Natural killer cell treated with Interleukin-12 subunit alpha and Interleukin-12 subunit beta and Interleukin-15 and Interleukin-18, amount 100 ng/mL, for 72 hours (primary cell): ENCODE results near the gene RBM42. TPM values are rescaled to one million over a fixed set of nuclear protein-coding genes. Genes with fewer than 3 reads are reported as not detected.
A peak's percentile ranks its signal among the peaks of the same experiment; 100 is the strongest.

Source experiments
- ATAC-seq, 2 donors: fragments of 150-1000 bp; cut with Tn5 transposase in 1 of 2; sonication (Bioruptor Pico), chemical (Tn5 transposase) in 1 of 2; 2 replicates each; pipeline ENCODE4 v1.10.0; 2021
- DNase-seq: peaks from one replicate; pipeline ENCODE4 v3.0.0; 2022; ENCODE audit warnings: low spot score
- H3K27ac Mint-ChIP-seq, 2 donors: 1 replicate in 1 of 2; 2 replicates in 1 of 2; pipeline ENCODE4 v1.8.0; 2022; ENCODE audit warnings: mixed read lengths in 2 of 2, mild to moderate bottlenecking in 1 of 2, moderate library complexity in 1 of 2
- H3K27me3 Mint-ChIP-seq, 2 donors: 1 replicate in 1 of 2; 2 replicates in 1 of 2; pipeline ENCODE4 v1.8.0; 2022; ENCODE audit warnings: mixed read lengths in 2 of 2
- H3K36me3 Mint-ChIP-seq: one replicate; pipeline ENCODE4 v1.8.0; 2022; ENCODE audit warnings: mixed read lengths
- H3K4me1 Mint-ChIP-seq, 2 donors: 1 replicate in 1 of 2; 2 replicates in 1 of 2; pipeline ENCODE4 v1.8.0; 2022; ENCODE audit warnings: low read depth in 2 of 2, mixed read lengths in 2 of 2, mild to moderate bottlenecking in 1 of 2
- H3K4me3 Mint-ChIP-seq: one replicate; pipeline ENCODE4 v1.8.0; 2022; ENCODE audit warnings: mixed read lengths
- H3K9me3 Mint-ChIP-seq: 2 replicates; pipeline ENCODE4 v1.8.0; 2022; ENCODE audit warnings: mixed read lengths
- total RNA-seq, 2 donors: library from RNA; stranded (reverse); gene quantifications; one replicate each; pipeline ENCODE4 v1.2.3, GENCODE V29; 2022

Gene RBM42
- total RNA-seq, 2 donors from 2014 or later = 109 to 110 TPM

GRCh38 chr19:35670686-35671085 is 41.9 kb downstream of the RBM42 start:
- Mint-ChIP-seq H3K27ac (no peak overlapping the region), H3K4me1 (peaks cover 10 to 12% of the 10 kb centered on the region in 2 donors), H3K9me3 (no peaks in the 10 kb centered on the region), H3K4me3 (no peak overlapping the region), H3K36me3 (no peaks in the 10 kb centered on the region), H3K27me3 (peaks cover 26 to 40% of the 10 kb centered on the region in 2 donors)
- no peak for DNase-seq
- no peak for ATAC-seq

GRCh38 chr19:35671818-35672217 is 43.0 kb downstream of the RBM42 start:
- Mint-ChIP-seq H3K27ac (no peak overlapping the region), H3K9me3 (no peaks in the 10 kb centered on the region), H3K27me3 (peaks cover 30 to 46% of the 10 kb centered on the region in 2 donors), H3K4me1 (peaks cover 10 to 12% of the 10 kb centered on the region in 2 donors), H3K36me3 (no peaks in the 10 kb centered on the region), H3K4me3 (no peak overlapping the region)
- DNase-seq (no peak), ATAC-seq (no peak)

GRCh38 chr19:35673121-35673804 is 44.4 kb downstream of the RBM42 start:
- H3K36me3 Mint-ChIP-seq = no peaks in the 10 kb centered on the region
- H3K27ac Mint-ChIP-seq = no peak overlapping the region
- peaks cover 10 to 12% of the 10 kb centered on the region in 2 donors for H3K4me1 Mint-ChIP-seq
- peak overlapping the region; percentile 71 for H3K4me3 Mint-ChIP-seq
- no peaks in the 10 kb centered on the region for H3K9me3 Mint-ChIP-seq
- peak; percentile 94 for ATAC-seq
- peak; percentile 81 for DNase-seq
- peaks cover 35 to 52% of the 10 kb centered on the region in 2 donors for H3K27me3 Mint-ChIP-seq

GRCh38 chr19:35675589-35676140 is 46.8 kb downstream of the RBM42 start:
- ATAC-seq = no peak

More at GRCh38 chr19:35675589-35676140, 46.8 kb downstream of the RBM42 start:
- Mint-ChIP-seq H3K36me3 (no peaks in the 10 kb centered on the region), H3K27ac (no peak overlapping the region), H3K4me3 (no peak overlapping the region), H3K4me1 (peaks cover 10 to 12% of the 10 kb centered on the region in 2 donors), H3K9me3 (no peaks in the 10 kb centered on the region), H3K27me3 (peaks cover 25 to 37% of the 10 kb centered on the region in 2 donors)
- DNase-seq = no peak

Other genes with a start within 250 kb of the RBM42 start
- gene FFAR2, start 180.8 kb upstream of the RBM42 start, total RNA-seq = not detected
- not detected for gene KRTDAP, start 138.6 kb upstream of the RBM42 start, total RNA-seq
- gene DMKN, start 115.4 kb upstream of the RBM42 start, total RNA-seq = 1 to 10 TPM in 1 of 2 donors, not detected in 1; 1.8 TPM
- gene SBSN, start 100.7 kb upstream of the RBM42 start, total RNA-seq = not detected
- not detected for gene GAPDHS, start 95.6 kb upstream of the RBM42 start, total RNA-seq
- 10 to 100 TPM; 25.3 to 34.4 TPM for gene TMEM147, start 83.4 kb upstream of the RBM42 start, total RNA-seq
- gene ATP4A, start 65.4 kb upstream of the RBM42 start, total RNA-seq = not detected
- gene PMIS2, start 42.9 kb upstream of the RBM42 start, total RNA-seq = not detected
- gene HAUS5, start 16.3 kb upstream of the RBM42 start, total RNA-seq = 10 to 100 TPM; 29.2 to 55.0 TPM
- 1 to 10 TPM in 1 of 2 donors, under 1 TPM in 1; 0.39 to 1.2 TPM for gene ETV2, start 12.7 kb downstream of the RBM42 start, total RNA-seq
- 100 to 1,000 TPM; 363 to 400 TPM for gene COX6B1, start 19.3 kb downstream of the RBM42 start, total RNA-seq
- gene UPK1A, start 37.5 kb downstream of the RBM42 start, total RNA-seq = under 1 TPM; 0.38 to 0.70 TPM
- 100 to 1,000 TPM; 191 to 295 TPM for gene ZBTB32, start 75.5 kb downstream of the RBM42 start, total RNA-seq
- 100 to 1,000 TPM in 1 of 2 donors, 10 to 100 TPM in 1; 80.1 to 137 TPM for gene KMT2B, start 89.0 kb downstream of the RBM42 start, total RNA-seq
- 100 to 1,000 TPM in 1 of 2 donors, 10 to 100 TPM in 1; 80.4 to 193 TPM for gene IGFLR1, start 113.4 kb downstream of the RBM42 start, total RNA-seq
- 10 to 100 TPM; 17.0 to 19.1 TPM for gene U2AF1L4, start 116.4 kb downstream of the RBM42 start, total RNA-seq
- 10 to 100 TPM; 66.4 to 84.2 TPM for gene PSENEN, start 116.6 kb downstream of the RBM42 start, total RNA-seq
- gene LIN37, start 119.5 kb downstream of the RBM42 start, total RNA-seq = 10 to 100 TPM in 1 of 2 donors, 1 to 10 TPM in 1; 9.6 to 24.7 TPM
- not detected for gene HSPB6, start 128.0 kb downstream of the RBM42 start, total RNA-seq
- gene PROSER3, start 129.1 kb downstream of the RBM42 start, total RNA-seq = 10 to 100 TPM; 36.2 to 53.8 TPM
- 10 to 100 TPM; 31.5 to 45.0 TPM for gene ARHGAP33, start 146.5 kb downstream of the RBM42 start, total RNA-seq
- gene PRODH2, start 183.8 kb downstream of the RBM42 start, total RNA-seq = not detected
- not detected for gene NPHS1, start 223.5 kb downstream of the RBM42 start, total RNA-seq
- 1 to 10 TPM; 1.3 to 2.2 TPM for gene KIRREL2, start 227.9 kb downstream of the RBM42 start, total RNA-seq
- 1 to 10 TPM; 1.9 TPM for gene APLP1, start 239.5 kb downstream of the RBM42 start, total RNA-seq